ENCODE measurements around the gene ARHGAP42.
"Not testable (repeated sequence)": the region's sequence is repeated elsewhere in the genome, so short reads cannot be mapped to it uniquely, and the experiment has no call there.

DNA sequence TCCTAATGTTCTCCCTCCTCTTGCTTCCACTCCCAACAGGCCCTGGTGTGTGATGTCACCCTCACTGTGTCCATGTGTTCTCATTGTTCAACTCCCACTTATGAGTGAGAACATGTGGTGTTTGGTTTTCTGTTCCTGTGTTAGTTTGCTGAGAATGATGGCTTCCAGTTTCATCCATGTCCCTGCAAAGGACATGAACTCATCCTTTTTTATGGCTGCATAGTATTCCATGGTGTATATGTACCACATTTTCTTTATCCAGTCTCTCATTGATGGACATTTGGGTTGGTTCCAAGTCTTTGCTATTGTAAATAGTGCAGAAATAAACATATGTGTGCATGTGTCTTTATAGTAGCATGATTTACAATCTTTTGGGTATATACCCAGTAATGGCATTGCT, 326.6 kb downstream of the ARHGAP42 start:
- TF ChIP-seq POLR2AphosphoS5 (IDR thresholded peaks at IDR 0.05; ENCODE audit: low read depth, low read length); TAF1 (IDR thresholded peaks at IDR 0.05; ENCODE audit: borderline replicate concordance, low read depth, low read length): not testable (repeated sequence)

All from GM12892 (cell line).